ENCODE data around the gene CCR5.

DNA sequence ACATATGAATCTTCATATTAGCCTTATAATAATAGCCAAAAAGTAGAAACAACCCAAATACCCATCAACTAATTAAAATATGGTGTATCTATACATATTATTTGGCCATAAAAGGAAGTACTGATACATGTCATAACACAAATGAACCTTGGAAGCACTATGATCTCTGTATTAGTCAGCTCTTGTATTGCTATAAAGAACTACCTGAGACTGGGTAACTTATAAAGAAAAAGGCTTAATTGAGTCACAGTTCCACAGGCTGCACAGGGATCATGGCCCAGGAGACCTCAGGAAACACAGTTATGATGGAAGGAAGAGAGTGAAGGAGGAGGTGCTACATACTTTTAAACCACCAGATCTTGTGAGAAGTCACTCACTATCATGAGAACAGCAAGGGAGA, 32.8 kb upstream of the CCR5 start:
- TF ChIP-seq, protein P1, sequence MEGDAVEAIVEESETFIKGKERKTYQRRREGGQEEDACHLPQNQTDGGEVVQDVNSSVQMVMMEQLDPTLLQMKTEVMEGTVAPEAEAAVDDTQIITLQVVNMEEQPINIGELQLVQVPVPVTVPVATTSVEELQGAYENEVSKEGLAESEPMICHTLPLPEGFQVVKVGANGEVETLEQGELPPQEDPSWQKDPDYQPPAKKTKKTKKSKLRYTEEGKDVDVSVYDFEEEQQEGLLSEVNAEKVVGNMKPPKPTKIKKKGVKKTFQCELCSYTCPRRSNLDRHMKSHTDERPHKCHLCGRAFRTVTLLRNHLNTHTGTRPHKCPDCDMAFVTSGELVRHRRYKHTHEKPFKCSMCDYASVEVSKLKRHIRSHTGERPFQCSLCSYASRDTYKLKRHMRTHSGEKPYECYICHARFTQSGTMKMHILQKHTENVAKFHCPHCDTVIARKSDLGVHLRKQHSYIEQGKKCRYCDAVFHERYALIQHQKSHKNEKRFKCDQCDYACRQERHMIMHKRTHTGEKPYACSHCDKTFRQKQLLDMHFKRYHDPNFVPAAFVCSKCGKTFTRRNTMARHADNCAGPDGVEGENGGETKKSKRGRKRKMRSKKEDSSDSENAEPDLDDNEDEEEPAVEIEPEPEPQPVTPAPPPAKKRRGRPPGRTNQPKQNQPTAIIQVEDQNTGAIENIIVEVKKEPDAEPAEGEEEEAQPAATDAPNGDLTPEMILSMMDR (IDR thresholded peaks at IDR 0.05; ENCODE audit: low read length) = no peak
- TF ChIP-seq EZH2 (IDR thresholded peaks at IDR 0.05; ENCODE audit: borderline replicate concordance, low read length) = no peak
